Right kidney (tissue), 9 donors: ENCODE measurements around the gene SGCD.

Experiments used
- DNase-seq: peaks from one replicate; pipeline ENCODE4 v3.0.0-alpha.2; 2016
- long read RNA-seq, 8 donors: transcript quantifications; one replicate each; lab custom pipeline, GENCODE V29; 2026

Gene SGCD
- long read RNA-seq, donor 1: 0 reads
- long read RNA-seq, donor 2, partial matches to known transcripts: 0 of 1 reads
- long read RNA-seq, donor 2, other reads (novel, unspliced or antisense): 0 of 1 reads
- long read RNA-seq, donor 3: 0 reads
- long read RNA-seq, donor 4, partial matches to known transcripts: 0 of 1 reads
- long read RNA-seq, donor 4, other reads (novel, unspliced or antisense): 0 of 1 reads
- long read RNA-seq, donor 5: 0 reads
- long read RNA-seq, donor 6, partial matches to known transcripts: 0 of 1 reads
- long read RNA-seq, donor 6, other reads (novel, unspliced or antisense): 0 of 1 reads
- long read RNA-seq, donor 7, partial matches to known transcripts: 0 of 1 reads
- long read RNA-seq, donor 7, other reads (novel, unspliced or antisense): 0 of 1 reads
- long read RNA-seq, donor 8, partial matches to known transcripts: 0 of 1 reads
- long read RNA-seq, donor 8, other reads (novel, unspliced or antisense): 0 of 1 reads

- peak; percentile 62 for DNase-seq
Measured at GRCh38 chr5:156326718-156327259, at the start of gene SGCD. Gene SGCD (plus strand): TSS chr5:156327164.

GRCh38 chr5:156277290-156277689 is 49.7 kb upstream of the SGCD start:
- no peak for DNase-seq

GRCh38 chr5:156295431-156295830 is 31.5 kb upstream of the SGCD start:
- DNase-seq: no peak

- DNase-seq: no peak
Measured at GRCh38 chr5:156310115-156310514, 16.8 kb upstream of the SGCD start.

GRCh38 chr5:156312897-156313694 is 13.9 kb upstream of the SGCD start:
- no peak for DNase-seq

GRCh38 chr5:156314416-156314815 is 12.5 kb upstream of the SGCD start:
- no peak for DNase-seq

- no peak for DNase-seq
Measured at GRCh38 chr5:156322666-156323065, 4.3 kb upstream of the SGCD start.

GRCh38 chr5:156327296-156327695 is 332 bp downstream of the SGCD start:
- no peak for DNase-seq

- DNase-seq: no peak
Measured at GRCh38 chr5:156328161-156328560, 1.2 kb downstream of the SGCD start.

- no peak for DNase-seq
Measured at GRCh38 chr5:156328766-156329165, 1.8 kb downstream of the SGCD start.

GRCh38 chr5:156329171-156329611 is 2.2 kb downstream of the SGCD start:
- DNase-seq: no peak

- DNase-seq: no peak
Measured at GRCh38 chr5:156330141-156330870, 3.3 kb downstream of the SGCD start.

GRCh38 chr5:156331181-156331580 is 4.2 kb downstream of the SGCD start:
- no peak for DNase-seq

- DNase-seq: no peak
Measured at GRCh38 chr5:156331845-156332244, 4.9 kb downstream of the SGCD start.

- DNase-seq: no peak
Measured at GRCh38 chr5:156332245-156332644, 5.3 kb downstream of the SGCD start.

- DNase-seq: no peak
Measured at GRCh38 chr5:156339139-156339841, 12.3 kb downstream of the SGCD start.

- DNase-seq: no peak
Measured at GRCh38 chr5:156340893-156341292, 13.9 kb downstream of the SGCD start.

GRCh38 chr5:156350256-156350655 is 23.3 kb downstream of the SGCD start:
- no peak for DNase-seq

GRCh38 chr5:156351423-156351822 is 24.5 kb downstream of the SGCD start:
- DNase-seq: no peak

GRCh38 chr5:156354571-156354970 is 27.6 kb downstream of the SGCD start:
- no peak for DNase-seq

GRCh38 chr5:156356238-156356637 is 29.3 kb downstream of the SGCD start:
- DNase-seq: no peak

- DNase-seq: no peak
Measured at GRCh38 chr5:156359476-156359875, 32.5 kb downstream of the SGCD start.
